DMS 273 (cell line): ENCODE measurements around the gene GET4.
A peak's percentile ranks its signal among the peaks of the same experiment; 100 is the strongest.
"Not testable (repeated sequence)": the region's sequence is repeated elsewhere in the genome, so short reads cannot be mapped to it uniquely, and the experiment has no call there.

Experiments
- DNase-seq: peaks from one replicate; lab custom pipeline; 2025; ENCODE audit not compliant: unreplicated experiment; lab: John Stamatoyannopoulos, UW

GET4 gene

DNA sequence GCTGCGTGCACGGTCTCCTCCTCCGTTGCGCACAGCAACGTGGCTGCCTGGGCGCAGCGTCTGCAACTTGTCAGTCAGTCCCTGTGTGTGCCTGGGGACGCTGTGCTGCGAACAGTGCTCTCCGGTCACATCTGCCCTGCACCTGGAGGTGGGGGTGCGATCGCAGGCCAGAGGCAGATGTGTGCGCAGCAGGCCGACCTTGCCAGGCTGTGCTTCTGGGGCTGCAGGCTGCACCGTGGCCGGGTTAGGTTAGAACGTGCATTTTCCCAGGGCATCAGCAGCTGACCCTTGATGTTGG, 8.2 kb upstream of the GET4 start:
- no peak for DNase-seq

DNA sequence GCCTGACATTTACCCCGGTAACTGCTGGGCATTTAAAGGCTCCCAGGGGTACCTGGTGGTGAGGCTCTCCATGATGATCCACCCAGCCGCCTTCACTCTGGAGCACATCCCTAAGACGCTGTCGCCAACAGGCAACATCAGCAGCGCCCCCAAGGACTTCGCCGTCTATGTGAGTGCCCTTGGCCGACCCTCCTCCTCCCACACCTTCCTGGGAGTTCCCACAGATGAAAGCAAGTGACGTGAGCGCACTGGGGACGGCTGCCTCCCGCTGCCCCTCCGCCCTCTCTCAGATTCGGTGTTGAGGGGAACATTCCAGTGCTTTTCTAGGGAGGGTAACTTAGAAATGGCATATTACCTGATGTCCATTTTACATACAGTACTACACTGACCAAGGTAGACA, 7.0 kb upstream of the GET4 start:
- no peak for DNase-seq

DNA sequence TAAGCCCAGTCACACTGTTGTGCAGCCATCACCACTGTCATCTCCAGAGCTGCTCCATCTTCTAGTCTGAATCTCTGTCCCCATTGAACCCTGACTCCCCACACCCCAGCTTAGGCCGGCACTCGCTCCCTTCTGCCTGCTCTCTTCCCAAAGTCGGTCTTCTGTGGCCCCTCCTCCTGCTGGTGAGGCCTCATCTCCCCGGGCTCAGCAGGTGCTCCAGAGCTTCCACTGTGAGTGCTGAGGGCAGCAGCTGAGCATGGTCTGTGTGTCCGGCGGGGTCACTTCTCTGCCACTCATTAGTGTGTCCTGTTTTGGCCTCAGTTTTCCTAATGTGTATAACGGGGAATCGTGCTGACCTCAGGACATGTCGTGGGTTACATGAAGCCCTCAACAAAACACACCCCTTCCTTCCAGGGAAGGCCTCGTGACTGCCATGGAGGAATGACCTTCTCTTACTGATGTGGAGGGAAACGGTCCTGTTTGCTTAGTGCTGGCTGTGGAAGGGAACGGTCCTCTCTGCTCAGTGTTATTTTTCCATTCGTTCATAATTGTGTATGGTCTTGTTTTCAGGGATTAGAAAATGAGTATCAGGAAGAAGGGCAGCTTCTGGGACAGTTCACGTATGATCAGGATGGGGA, 4.3 kb upstream of the GET4 start:
- DNase-seq, result no peak

DNA sequence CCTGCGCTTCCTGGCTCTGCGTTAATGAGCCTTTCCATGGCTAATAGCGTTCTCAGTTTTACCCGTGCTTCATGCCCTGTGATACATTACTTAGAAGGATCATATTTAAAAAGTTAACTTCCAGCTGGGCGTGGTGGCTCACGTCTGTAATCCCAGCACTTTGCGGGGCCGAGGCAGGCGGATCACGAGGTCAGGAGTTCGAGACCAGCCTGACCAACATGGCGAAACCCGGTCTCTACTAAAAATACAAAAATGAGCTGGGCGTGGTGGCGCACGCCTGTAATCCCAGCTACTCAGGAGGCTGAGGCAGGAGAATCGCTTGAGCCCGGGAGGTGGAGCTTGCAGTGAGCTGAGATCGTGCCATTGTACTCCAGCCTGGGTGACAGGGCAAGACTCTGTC, 3.7 kb upstream of the GET4 start:
- DNase-seq, result not testable (repeated sequence)

DNA sequence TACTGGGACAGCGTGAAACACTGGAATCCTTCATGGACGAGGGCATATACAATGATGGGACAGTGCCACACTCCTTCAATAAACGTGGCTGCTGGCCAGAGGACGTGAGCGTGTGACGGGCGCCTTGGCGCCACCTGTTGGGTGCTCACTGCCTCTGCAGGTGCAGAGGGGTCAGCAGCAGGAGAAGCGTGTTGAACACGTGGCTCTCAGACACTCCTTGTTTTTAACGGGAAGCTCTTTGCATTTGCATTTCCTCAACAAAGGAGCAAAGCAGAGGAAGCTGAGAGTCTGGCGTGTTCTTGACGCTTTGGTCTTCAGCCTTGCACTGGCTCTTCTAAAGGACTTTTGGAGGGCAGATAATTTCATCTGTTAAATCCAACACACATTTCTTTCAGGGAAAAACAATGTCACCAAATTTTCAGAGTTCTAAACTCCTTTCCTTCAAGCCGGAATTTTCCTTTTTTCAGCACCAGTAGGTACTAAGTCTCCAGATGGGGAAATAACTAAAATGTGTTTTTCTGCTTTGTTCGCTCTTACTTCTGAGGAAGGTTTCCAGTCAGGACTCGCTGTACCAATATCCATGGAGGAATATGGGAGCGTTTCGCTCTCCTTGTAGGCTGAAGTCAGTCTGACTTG, 2.9 kb upstream of the GET4 start:
- peak; percentile 97 for DNase-seq

DNA sequence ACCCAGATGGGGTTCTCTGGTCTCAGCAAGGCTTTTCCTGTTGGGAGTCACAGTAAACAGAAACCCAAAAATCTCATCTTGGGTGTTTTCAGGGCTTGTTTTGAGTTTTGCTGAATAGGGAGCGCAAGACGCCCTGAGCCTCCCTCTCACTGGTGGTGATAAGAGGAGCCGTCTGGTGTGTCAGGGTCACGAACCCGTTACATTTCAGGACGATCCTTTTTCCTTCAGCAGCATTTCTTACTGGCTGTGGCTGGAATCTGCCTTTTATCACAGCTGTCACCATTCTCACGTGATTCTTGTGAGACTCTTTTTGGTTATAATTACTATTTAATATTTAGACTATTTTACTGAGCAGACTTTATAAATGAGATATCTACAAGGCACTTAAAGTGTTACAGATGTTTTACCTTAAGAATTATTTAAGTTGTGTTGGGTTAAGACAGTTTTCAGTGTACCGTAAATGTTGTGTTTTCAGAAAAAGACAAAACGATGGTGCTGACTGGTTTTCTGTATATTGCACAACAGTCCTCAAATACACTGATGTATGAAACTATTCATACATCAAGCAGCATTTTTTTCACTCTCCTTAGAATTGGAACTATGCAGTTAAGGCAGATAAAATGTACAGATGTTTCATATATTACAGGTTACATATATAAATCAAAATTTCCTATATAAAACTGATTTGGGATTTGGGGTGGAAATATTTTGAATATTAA, 2.2 kb upstream of the GET4 start:
- DNase-seq, result no peak

DNA sequence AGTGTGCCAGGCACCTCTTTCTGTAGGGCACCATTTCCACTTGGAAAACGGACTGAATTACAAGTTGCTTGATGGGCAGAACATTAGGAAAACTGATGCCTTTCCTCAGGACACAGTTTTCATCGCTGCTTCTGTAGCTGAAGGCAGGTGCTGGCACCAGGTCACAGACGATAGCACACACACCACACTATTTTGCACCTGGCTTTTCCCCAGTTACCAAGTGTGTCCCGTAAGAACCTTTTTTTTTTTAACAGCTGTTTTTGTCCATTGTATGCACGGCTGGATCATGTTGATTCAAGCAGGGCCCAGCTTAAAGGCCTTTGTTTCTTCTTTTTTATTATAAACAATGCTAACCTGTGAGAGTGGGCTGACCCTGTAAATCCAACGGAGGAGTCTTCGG, 1.3 kb upstream of the GET4 start:
- no peak for DNase-seq

DNA sequence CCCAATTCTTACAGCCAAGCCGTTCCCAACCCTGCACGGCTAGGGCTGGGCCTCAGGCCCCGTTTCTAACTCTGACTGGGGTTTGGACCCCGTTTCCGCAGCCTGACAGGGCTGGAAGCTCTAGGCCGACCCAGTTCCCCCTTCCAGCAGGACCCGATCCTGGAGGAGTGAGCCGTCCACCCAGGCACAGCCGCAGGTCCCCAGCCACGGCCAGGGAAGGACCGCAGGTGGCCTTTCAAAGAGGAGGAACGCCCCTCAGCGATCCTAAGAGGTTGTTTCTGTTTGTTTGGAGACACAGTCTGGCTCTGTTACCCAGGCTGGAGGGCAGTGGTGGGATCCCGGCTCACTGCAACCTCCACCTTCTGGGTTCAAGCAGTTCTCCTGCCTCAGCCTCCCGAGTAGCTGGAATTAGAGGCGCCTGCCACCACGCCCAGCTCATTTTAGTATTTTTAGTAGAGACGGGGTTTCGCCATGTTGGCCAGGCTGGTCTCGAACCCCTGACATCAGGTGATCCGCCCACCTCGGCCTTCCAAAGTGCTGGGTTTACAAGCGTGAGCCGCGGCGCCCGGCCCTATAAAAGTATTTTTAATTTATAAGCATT, 778 bp upstream of the GET4 start:
- DNase-seq, result no peak

DNA sequence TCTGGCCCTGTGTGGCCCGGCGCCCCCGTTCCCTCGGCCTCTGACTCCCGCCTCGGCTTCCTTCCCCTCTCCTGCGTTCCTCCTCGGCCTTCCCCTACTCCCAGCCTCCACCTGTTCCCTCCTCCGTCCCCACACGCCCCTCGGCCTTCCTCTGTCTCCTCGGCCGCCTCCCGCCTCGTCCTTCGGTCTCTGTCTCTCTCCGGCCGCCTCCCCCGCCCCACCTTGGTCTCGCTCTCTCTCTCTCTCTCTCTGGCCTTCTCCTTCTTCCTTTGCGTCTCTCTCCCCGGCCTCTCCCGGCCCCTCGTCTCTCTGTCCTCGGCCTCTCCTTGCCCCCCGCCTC, 588 bp downstream of the GET4 start:
- peak; percentile 84 for DNase-seq

DNA sequence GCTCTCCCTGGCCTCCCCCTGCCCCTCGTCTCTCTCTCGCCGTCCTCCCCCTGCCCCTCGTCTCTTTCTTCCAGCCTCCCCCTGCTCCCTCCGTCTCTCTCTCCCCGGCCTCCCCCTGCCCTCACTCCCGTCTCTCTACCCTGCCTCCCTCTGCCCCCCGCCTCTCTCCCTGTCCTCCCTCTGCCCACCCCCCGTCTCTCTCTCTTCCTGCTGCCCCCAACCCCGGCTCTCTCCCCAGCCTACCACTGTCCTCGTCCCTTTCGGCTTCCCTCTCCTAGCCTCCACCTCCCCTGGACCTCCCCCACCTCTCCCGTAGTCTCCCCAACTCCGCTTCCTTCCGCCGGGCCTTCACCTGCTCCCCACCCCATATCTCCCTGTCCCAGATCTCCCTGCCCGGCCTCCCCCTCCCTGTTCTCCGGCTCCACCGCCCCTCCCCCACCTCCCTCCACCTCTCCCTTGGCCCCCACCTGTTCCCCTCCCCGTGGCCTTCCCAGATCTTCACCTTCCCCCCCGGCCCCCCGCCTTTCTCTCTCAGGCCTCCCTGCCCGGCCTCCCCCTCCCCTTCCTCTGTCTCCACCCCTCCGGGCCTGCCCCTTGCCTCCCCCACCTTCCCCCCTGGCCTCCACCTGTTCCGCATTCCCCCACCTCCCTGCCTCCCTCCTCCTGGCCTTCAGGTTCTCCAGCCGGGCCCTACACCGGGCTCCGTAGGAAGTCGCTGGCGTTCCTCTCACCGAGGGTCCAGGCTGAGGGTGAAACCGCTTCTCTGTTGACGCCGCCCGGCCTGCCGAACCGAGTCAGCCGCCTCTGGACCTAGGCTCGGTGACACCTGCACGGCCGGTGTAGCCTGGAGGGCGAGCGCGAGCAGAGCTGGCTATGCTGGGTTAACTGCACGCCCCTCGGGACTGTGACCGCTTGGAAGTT, 1.2 kb downstream of the GET4 start:
- DNase-seq, result peak; percentile 63

DNA sequence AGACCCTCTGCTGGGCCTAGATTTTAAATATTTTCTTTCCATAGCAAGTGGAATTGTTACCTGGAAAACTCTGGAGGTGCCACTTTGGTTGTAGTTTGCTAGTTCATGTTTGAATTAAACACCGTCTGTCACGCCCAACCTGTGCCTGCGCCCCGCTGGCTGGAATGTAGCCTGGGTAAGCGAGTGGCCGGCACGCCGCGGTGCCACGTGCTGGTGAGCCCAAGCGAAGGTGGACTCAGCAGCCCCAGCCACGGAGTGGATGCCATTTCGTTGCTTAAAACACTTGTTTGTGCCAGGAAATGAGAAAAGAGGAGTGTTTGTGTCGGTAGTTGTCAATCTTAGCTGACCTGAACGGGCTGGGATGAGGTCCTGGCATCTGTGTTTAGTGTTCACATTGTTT, 2.7 kb downstream of the GET4 start:
- DNase-seq, result no peak

DNA sequence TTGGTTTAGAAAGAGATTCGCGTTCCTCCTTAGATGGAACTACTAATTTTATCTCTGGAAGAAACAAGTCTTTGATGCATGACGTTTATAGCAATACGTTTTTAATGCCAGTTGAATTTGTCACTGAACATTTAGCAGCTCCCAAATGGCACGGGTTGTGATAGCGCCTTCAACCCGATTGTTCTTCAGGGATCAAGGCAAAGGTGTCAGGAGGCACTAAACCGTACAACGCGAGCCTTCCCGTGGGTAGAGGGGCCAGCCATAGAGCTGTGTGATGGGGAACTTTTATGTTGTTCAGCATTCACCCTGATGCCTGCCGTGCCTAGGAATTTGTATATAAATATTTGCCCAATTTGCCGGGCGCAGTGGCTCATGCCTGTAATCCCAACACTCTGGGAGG, 3.4 kb downstream of the GET4 start:
- DNase-seq, result no peak

DNA sequence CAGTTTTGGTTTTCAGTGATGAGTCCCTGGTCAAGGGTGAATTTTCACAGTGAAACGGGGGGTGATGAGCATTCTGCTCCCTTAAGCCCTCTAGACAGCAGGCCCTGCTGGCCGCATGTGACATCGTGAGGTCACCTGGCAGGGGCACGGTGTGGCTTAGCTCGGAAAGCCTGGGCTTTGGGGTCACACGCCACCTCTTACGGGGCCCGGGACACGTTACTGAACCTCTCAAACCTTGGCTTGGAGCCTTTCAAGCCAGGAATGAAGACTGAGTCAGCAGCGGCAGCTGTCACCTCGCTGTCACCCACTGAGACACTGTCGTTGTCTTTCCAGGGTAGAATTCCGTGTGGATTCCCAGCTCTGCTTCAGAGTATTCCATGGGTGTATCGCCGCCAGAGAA, 4.1 kb downstream of the GET4 start:
- DNase-seq, result no peak

DNA sequence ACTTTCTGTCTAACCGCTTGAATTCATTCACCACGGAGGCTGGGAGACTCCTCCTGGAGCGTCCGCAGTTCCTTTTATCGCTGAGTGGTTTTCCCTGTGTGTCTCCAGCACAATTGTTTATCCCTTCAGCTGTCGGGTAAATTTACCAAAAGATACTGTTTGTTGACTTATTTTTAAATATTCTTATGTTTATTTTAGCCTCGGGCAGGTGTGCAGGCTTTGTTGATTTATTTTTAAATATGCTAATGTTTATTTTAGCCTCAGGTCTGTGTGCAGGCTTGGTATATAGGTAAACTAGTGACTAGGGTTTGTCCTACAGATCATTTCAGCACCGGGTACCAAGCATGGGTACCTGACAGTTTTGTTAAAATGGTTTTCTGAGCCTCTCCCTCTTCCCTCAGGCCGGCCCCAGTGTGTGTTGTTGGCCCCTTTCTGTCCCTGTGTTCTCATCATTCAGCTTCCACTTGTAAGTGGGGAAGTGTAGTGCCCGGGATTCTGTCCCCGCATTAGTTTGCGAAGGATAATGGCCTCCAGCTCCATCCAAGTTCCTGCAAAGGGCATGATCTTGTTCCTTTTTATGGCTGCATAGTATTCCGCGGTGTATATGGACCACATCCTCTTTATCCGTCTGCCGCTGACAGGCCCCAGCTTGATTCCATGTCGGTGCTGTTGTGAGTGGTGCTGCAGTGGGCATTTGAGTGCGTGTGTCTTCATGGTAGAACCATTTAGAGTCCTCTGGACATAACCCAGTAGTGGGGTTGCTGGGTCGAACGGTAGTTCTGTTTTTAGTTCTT, 5.3 kb downstream of the GET4 start:
- no peak for DNase-seq

DNA sequence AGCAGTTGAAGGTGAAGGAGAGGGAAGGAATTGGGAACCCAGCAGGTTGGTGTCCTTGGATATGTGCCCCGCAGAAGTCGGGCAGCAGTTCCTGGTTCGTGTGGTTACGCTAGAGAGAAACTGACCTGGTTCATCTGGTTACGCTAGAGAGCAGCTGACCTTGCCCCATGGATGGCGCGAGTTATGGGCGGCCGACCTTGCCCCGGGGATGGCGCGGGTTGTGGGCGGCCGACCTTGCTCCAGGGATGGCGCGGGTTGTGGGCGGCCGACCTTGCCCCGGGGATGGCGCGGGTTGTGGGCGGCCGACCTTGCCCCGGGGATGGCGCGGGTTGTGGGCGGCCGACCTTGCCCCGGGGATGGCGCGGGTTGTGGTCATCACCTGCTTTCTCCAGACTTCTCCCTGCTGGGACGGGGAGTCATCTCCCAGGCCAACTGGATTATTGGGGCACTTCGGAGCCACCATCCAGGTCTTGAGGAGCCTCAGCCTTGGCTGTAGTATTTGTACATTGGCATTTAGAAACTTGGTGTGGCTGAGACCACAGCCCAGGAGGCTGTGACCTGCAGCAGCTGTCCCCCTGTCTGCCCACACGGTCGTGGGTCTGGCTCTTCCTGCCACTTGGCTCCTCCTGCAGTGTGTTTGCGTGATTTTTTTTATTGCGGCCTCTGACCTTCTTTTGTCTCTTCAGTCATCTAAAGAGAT, 6.1 kb downstream of the GET4 start:
- no peak for DNase-seq

DNA sequence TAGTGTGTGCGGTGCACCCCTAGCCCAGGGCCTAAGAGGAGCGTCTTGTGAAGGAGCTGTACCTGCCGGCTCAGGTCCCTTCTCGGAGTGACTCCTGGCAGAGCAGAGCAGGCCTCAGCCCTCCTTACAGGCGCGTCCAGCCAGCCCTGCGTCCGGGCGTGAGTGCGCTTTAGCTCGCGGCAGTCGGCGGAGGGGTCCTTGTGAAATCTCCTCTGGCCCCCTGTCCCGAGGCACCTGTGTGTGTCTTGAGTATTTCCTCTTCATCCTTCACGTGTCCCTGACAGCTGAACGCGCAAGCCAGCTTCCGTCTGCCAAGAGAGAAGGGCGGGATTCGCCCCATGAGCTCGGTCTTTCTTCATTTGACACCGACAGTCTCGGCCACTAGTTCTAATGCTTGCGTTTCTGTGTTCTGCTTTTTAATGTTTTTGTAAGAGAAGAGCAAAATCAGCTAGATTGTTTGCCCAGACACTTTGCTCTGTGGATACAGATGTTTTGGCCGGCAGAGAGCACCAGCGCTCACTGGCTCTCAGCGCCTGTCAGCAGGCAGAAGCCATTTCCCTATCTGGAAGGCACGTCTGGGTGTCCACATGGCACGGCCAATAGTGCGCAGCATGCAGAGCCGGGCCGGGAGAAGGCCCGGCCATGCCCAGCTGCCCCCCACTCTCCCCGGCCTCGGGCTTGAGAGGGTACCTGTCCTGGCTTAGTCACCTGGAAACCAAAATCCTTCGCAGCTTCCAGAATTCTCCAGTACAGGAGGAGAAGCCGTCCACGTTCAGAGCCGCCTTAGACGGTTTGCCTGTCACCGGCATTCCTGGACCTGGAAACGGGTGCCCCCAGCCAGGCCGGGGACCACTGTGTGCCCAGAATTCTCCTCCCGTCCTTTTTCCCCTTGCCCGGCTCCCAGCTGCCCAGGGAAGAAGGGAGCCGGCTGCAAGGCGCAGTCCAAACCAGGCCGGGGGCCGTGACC, 7.0 kb downstream of the GET4 start:
- no peak for DNase-seq

DNA sequence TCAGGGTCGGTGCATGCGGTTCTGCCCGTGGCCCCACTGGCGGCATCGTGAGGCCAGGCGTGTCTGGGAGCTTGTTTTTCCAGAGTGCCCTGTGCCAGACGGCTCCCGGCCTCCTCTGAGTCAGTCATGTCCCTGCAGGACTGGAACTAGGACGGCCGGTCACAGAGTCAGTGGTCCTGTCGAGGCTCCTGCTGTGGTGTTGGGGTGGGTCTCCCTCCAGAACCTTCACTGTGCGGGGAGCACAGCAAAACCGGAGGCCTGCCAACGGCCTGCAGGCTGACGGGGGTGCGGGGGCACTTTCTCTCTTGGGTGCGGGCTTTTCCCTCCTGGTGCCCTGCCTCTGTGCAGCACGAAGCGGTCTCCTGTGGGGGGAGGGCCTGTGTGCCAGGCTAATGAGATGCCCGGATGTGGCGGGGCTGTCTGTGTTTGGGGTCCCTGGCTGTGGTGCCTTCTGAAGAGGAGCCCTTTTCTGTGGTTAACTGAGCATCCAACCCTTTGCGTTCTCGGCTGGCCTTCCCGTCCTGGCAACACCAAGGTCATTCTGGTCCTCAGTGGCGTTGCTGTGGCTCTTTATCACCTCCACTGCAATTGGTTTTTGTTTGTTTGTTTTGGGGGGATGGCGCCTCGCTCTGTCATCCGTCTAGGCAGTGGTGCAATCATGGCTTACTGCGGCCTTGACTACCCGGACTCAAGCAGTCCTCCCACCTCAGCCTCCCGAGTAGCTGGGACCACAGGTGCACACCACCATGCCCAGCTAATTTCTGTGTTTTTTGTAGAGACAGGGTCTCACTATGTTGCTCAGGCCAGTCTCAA, 8.0 kb downstream of the GET4 start:
- DNase-seq, result no peak

DNA sequence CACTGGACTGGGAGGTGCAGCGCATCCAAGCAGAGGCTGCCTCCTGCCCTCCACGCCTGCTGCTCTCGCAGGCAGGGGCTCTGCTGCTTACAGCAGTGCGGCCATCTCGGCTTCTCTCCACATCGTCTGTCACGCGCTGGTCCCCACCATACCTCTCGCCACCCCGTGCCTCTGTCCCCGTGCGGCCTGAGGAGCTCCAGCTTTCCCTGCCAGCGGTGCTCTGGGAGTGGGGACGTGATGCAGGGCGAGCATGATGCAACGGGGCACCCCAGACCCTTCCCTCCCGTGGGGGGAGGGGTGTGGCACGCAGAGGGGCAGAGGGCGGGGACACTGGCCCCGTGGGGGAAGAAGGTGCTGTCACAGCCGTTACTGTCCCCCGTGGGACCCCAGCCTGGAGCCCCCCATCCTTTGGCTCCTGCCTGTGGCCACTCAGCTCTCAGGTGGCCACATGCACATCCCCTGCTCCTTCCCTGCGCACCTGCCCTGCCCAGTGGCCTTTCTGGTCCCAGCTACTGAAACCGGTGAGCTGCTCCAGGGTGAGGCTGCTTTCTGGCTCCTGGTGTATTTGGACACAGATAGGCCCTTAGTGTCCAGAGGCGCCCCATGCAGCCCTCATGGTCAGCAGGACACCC, 9.0 kb downstream of the GET4 start:
- no peak for DNase-seq
